ENCODE measurements around the gene SEPTIN2.

- TF ChIP-seq EZH2 (IDR thresholded peaks at IDR 0.05; ENCODE audit: borderline replicate concordance, low read depth, low read length, severe bottlenecking), result no peak
- no peak for TF ChIP-seq CTCF (IDR thresholded peaks at IDR 0.05; ENCODE audit: borderline replicate concordance, extremely low read depth, low read length, poor library complexity, severe bottlenecking)
Observed at GRCh38 chr2:241268716-241269445, 46.8 kb upstream of the SEPTIN2 start.
